ENCODE measurements around the gene TRIM44. TPM values are rescaled to one million over a fixed set of nuclear protein-coding genes. Genes with fewer than 3 reads are reported as not detected.
"Not testable (repeated sequence)": the region's sequence is repeated elsewhere in the genome, so short reads cannot be mapped to it uniquely, and the experiment has no call there.

The TRIM44 gene
- total RNA-seq, 1 experiment from 2014 or later: 16.9 TPM

DNA sequence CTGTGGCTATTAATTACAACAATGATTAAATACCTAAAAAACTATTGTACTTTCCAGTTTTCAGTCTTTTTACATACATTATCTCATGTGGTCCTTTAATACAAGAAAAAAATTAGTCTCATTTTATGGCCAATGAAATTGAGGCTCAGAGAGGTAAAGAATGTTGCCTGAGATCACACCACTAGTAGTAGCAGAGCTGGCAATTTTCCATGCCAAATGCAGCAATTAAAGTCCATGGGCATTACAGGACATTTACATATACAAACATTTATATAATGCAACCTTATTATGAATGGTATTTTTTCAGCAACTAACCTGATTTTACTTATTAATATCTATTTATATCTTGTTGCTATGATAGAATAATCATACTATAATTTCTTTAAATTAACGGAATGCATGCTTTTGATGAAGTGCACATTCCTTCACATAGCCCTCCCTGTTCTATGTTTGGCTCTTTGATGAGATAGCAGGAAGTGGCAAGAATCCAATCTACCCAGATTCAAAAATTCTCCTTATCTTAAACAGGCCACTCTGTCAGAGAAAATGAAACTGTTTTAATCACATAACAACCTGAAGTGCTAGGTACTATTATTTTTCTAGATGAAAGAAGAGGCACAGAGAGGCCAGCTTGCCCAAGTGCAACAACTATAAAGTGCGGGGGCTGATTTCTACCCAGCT lies 160.4 kb downstream of the TRIM44 start:
- Histone ChIP-seq H3K4me3 (ENCODE audit: insufficient read depth, low read depth, low read length) (no peak overlapping the region), H3K27me3 (ENCODE audit: control insufficient read depth, insufficient read depth, low read length) (no peaks in the 10 kb centered on the region), H3K36me3 (replicated peaks; ENCODE audit: control insufficient read depth, insufficient read depth, low read length) (no peaks in the 10 kb centered on the region)
- no peak for DNase-seq

DNA sequence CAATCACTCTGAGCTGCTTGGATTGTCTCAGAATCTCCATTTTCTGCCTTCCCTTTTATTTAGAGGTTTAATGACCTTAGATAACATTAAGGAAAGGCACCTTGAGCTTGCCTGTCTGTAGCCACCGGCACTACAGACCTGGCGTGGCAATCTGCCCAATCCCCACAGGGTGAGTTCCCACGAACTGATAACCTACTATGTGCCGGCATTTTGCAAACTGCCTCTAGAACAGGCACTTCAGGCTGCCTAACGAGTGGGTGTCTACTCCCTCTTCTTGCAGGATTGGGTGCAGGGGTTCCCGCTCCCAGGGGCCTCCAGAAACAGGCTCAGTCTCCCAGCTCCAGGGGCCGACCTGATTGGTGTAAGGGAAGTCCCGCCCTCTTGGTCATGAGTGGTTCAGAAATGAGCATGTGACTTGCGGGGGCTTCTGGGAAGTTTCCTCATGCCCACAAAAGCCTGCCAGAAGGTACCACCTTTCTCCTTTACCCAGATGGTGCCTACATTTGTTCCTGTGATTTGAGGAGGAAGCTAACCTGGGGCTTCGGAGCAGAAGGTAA lies 161.2 kb downstream of the TRIM44 start:
- Histone ChIP-seq H3K36me3 (replicated peaks; ENCODE audit: control insufficient read depth, insufficient read depth, low read length) (no peaks in the 10 kb centered on the region), H3K4me3 (ENCODE audit: insufficient read depth, low read depth, low read length) (no peak overlapping the region), H3K27me3 (ENCODE audit: control insufficient read depth, insufficient read depth, low read length) (no peaks in the 10 kb centered on the region)
- no peak for DNase-seq

DNA sequence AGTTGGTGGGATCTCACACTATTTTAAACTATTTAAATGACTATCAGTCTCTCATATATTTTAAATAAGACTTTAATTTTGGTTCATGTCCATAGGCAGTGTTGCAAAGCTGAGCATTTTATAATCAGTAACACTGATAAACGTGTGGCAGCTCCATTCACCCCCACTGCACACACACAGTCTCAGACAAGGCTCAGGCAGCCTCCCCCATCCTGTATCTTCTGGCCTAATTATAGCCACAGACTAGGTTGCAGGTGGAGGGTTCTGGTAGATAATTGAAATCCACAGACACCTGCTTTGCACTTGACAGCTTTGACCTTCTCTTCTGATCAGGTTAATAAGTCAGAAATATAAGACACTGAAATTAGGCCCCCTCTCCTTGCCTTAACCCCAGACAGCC lies 162.8 kb downstream of the TRIM44 start:
- Histone ChIP-seq H3K27me3 (ENCODE audit: control insufficient read depth, insufficient read depth, low read length) (no peaks in the 10 kb centered on the region), H3K36me3 (replicated peaks; ENCODE audit: control insufficient read depth, insufficient read depth, low read length) (no peaks in the 10 kb centered on the region), H3K4me3 (ENCODE audit: insufficient read depth, low read depth, low read length) (no peak overlapping the region)
- DNase-seq: no peak

DNA sequence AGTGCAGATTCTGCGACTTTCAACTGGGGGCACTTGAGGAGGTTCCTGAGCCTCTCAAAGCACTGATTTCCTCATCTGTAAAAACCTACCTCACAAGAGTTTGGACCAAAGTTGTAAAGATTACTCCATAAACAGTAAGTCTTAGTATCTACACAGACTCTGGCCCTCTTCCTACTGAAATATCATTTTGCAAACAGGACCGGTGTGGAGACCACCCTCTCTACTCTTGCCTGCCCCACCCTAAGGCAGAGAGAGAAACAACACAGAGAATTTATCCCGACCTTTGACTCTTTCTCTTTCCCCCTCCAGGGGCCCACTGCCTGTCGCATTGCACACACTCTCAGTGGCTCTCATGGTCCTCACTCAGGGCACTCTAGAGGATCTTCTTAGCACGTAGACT lies 163.4 kb downstream of the TRIM44 start:
- DNase-seq: no peak
- Histone ChIP-seq H3K27me3 (ENCODE audit: control insufficient read depth, insufficient read depth, low read length) (no peaks in the 10 kb centered on the region), H3K4me3 (ENCODE audit: insufficient read depth, low read depth, low read length) (no peak overlapping the region), H3K36me3 (replicated peaks; ENCODE audit: control insufficient read depth, insufficient read depth, low read length) (no peaks in the 10 kb centered on the region)

DNA sequence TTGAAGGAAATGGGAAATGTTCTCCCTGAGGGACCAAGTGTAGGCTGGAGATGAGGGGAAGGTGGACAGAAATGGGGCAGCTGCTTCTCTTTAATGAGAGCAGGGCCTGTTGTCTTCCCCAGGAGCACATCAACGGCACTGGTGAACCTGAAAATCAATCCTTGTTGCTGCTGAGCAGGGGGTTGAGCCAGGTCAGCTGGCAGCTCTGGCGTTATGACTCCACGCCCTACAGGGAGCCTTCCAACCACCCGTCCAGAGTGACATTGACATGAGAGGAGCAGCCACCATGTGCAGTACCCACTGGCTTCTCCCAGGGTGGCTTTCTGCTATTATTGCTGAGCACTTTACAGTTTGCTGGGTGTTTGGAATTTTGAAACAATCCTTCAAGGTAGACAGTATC lies 164.4 kb downstream of the TRIM44 start:
- Histone ChIP-seq H3K27me3 (ENCODE audit: control insufficient read depth, insufficient read depth, low read length) (no peaks in the 10 kb centered on the region), H3K4me3 (ENCODE audit: insufficient read depth, low read depth, low read length) (no peak overlapping the region), H3K36me3 (replicated peaks; ENCODE audit: control insufficient read depth, insufficient read depth, low read length) (no peaks in the 10 kb centered on the region)
- no peak for DNase-seq

DNA sequence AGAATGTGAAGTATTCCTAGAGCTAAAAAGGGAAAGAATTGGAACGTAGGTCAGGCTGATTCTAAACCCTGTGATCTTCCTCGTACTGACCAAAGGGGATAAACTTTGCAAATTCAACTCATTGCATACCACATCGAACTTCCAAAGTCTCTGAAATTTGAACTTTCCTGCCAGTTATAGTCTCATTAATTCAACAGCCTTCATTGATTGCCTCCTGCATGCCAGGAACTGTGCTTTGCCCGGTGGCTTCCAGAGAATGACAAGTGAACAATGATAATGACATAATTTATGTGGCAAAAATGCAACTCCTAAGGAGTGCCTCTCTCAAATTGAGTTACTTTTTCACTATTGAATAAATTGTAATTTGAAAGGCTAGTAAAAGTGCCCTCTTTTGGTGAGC lies 173.6 kb downstream of the TRIM44 start:
- no peaks in the 10 kb centered on the region for H3K27me3 ChIP-seq (ENCODE audit: control insufficient read depth, insufficient read depth, low read length)
- no peak overlapping the region for H3K4me3 ChIP-seq (ENCODE audit: insufficient read depth, low read depth, low read length)
- DNase-seq: no peak
- H3K36me3 ChIP-seq (replicated peaks; ENCODE audit: control insufficient read depth, insufficient read depth, low read length): no peaks in the 10 kb centered on the region

DNA sequence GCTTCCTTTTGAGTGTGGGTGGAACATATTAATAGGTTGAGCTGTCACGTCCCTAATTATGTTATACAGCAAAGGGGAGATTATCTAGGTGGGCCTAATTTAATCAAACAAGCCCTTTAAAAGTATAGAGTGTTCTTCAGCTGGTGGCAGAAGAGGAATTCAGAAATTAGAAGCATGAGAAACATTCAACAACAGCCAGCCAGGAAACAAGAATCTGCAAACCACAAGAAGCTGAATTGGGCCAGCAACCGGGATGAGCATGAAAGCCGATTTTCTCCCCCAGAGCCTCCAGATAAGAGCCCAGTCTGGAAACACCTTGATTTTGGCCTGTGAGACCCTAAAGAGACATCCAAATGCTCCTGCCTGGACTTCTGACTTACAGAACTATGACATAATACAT lies 175.5 kb downstream of the TRIM44 start:
- Histone ChIP-seq H3K27me3 (ENCODE audit: control insufficient read depth, insufficient read depth, low read length) (no peaks in the 10 kb centered on the region), H3K4me3 (ENCODE audit: insufficient read depth, low read depth, low read length) (no peak overlapping the region), H3K36me3 (replicated peaks; ENCODE audit: control insufficient read depth, insufficient read depth, low read length) (no peaks in the 10 kb centered on the region)
- DNase-seq: no peak

DNA sequence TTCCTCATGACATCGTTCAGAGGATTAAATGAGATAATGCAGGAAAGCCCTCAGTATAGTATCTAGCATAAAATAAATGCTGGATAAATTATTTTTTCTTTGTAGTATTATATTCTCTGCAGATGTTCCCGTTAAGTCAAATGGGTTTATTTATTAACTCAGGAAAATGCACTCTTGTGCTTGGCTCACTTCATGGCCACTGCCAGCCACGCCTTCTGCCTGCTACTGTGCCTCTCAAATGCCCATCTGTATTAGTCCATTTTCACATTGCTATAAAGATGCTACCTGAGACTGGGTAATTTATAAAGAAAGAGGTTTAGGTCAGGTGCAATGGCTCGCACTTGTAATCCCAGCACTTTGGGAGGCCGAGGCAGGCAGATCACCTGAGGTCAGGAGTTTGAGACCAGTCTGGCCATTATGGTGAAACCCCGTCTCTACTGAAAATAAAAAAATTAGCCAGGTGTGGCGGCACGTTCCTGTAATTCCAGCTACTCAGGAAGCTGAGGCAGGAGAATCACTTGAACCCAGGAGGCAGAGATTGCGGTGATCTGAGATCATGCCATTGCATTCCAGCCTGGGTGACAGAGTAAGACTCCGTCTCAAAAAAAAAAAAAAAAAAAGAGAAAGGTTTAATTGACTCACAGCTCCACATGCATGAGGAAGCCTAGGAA lies 176.3 kb downstream of the TRIM44 start:
- not testable (repeated sequence) for DNase-seq; H3K4me3 ChIP-seq (ENCODE audit: insufficient read depth, low read depth, low read length)

DNA sequence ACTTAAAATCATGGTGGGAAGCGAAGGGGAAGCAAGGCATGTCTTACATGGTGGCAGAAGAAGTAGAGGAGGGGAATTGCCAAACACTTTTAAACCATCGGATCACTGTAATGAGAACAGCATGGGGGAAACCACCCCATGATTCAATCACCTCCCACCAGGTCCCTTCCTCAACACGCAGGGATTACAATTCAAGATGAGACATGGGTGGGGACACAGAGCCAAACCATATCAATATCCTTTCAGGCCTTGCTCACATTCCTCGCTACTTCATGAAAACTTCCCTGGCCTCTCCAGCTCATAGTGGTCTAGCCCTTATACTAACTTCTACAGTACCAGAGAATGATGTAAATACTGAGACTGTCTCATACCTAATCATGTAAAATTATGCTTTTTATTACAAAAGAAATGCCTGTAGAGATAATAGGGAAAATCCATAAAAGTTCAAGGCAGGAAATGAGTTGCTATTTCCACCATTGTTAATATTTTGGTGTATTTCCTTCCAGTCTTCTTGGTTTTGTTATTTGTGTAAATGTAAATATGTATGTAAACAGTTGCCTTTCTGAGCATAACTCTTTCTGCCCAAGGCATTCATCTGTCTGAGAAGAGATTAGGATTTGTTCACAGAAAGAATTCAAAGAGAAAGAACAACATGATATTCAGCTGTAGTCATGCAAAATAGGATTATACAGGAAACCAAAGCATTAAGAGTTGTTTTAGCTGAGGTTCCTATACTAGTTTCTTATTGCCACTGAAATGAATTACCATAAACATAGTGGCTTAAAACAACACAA lies 177.0 kb downstream of the TRIM44 start:
- Histone ChIP-seq H3K4me3 (ENCODE audit: insufficient read depth, low read depth, low read length) (no peak overlapping the region), H3K36me3 (replicated peaks; ENCODE audit: control insufficient read depth, insufficient read depth, low read length) (no peaks in the 10 kb centered on the region), H3K27me3 (ENCODE audit: control insufficient read depth, insufficient read depth, low read length) (no peaks in the 10 kb centered on the region)
- no peak for DNase-seq

More for the DNA sequence above, 176.3 kb downstream of the TRIM44 start:
- H3K27me3 ChIP-seq (ENCODE audit: control insufficient read depth, insufficient read depth, low read length); H3K36me3 ChIP-seq (replicated peaks; ENCODE audit: control insufficient read depth, insufficient read depth, low read length): not testable (repeated sequence)

DNA sequence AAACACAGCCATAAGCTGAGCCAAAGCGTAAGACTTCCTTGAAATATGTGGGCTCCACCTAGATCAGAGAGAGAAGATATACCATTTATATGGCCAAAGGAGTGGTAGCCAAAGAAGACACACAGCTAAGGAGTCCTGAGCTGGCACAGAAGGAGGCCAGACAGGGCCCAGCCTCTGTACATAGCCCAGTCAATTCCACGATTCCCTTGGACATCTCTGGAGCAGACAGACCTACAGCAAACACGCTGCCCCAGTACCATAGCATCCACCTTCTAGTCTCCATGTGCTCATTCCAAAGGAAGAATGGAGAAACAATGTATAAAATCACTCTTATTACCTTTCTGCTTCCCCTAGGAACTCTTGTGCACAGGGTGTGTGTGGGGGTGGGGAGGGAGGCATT lies 179.2 kb downstream of the TRIM44 start:
- H3K36me3 ChIP-seq (replicated peaks; ENCODE audit: control insufficient read depth, insufficient read depth, low read length): no peaks in the 10 kb centered on the region
- no peak for DNase-seq
- no peaks in the 10 kb centered on the region for H3K27me3 ChIP-seq (ENCODE audit: control insufficient read depth, insufficient read depth, low read length)
- no peak overlapping the region for H3K4me3 ChIP-seq (ENCODE audit: insufficient read depth, low read depth, low read length)

DNA sequence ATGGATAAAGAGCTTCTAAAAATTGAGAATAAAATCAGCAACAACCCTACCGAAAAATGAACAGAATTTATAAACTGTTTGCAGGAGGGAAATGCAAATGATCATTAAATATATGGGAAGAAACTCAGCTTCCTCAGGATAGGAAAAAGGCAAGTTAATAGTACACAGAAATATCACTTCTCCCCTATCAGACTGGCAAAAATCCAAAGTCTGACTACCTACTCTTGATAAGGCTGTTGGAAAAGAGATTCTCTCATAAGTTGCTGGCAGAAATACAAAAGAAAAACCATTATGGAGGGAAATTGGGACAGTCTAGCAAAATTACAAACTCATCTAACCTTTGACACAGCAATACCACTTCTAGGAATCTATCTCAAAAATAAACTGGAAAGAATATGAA lies 180.4 kb downstream of the TRIM44 start:
- DNase-seq: no peak
- no peaks in the 10 kb centered on the region for H3K27me3 ChIP-seq (ENCODE audit: control insufficient read depth, insufficient read depth, low read length)
- no peak overlapping the region for H3K4me3 ChIP-seq (ENCODE audit: insufficient read depth, low read depth, low read length)
- H3K36me3 ChIP-seq (replicated peaks; ENCODE audit: control insufficient read depth, insufficient read depth, low read length): no peaks in the 10 kb centered on the region

DNA sequence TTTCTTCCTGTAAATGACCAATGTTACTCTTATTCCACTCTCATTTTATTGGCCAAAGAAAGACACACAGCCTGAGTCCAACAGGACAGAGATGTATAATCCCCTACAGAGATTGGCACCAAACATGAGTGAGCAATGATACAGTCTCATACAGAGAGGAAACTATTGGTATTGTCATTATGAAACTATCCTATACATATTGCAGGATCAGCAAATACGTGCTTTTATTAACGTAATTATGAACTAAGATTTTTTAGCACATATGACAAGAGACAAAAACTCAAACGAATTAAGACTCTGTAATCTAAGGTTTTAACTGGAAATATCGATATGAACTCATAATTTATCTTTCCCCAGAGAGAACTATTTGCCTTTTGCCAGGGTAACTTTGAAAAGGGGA lies 182.0 kb downstream of the TRIM44 start:
- Histone ChIP-seq H3K36me3 (replicated peaks; ENCODE audit: control insufficient read depth, insufficient read depth, low read length) (no peaks in the 10 kb centered on the region), H3K27me3 (ENCODE audit: control insufficient read depth, insufficient read depth, low read length) (no peaks in the 10 kb centered on the region), H3K4me3 (ENCODE audit: insufficient read depth, low read depth, low read length) (no peak overlapping the region)
- no peak for DNase-seq

DNA sequence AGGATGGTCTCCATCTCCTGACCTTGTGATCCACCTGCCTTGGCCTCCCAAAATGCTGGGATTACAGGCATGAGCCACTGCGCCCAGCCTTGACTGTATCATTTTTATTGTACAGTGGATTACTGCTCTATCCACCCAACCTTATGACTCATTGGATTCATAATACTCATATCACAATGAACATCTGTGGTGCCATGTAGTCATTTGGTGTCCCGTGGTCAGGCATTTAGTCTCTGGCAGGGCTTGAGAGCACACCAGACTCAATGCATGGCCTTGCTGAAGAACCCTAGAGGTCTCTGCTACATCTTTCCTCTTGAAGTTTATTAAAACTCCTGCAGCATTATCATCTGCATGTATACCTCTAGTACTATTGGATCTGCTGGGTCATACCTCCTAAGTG lies 183.3 kb downstream of the TRIM44 start:
- Histone ChIP-seq H3K27me3 (ENCODE audit: control insufficient read depth, insufficient read depth, low read length) (no peaks in the 10 kb centered on the region), H3K36me3 (replicated peaks; ENCODE audit: control insufficient read depth, insufficient read depth, low read length) (no peaks in the 10 kb centered on the region), H3K4me3 (ENCODE audit: insufficient read depth, low read depth, low read length) (no peak overlapping the region)
- DNase-seq: no peak

DNA sequence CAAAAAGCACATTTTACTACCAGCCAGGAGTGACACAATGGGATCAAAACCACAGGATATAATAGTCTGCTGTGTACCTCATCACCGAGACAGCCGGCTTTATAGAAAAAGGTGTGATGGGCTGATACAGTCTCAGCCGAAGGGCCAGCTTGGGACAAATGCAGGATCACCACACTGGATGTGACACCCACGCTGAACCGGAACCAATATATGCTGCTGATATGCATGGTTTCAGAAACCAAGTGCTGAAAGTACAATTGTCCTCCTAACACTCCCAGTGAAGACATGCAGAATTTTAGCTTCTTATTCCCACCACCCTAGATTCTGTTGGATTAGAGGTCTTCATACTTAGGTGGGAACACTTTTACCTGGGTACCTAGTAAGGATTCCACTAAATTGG lies 184.3 kb downstream of the TRIM44 start:
- H3K27me3 ChIP-seq (ENCODE audit: control insufficient read depth, insufficient read depth, low read length): no peaks in the 10 kb centered on the region
- H3K4me3 ChIP-seq (ENCODE audit: insufficient read depth, low read depth, low read length): no peak overlapping the region
- no peak for DNase-seq
- H3K36me3 ChIP-seq (replicated peaks; ENCODE audit: control insufficient read depth, insufficient read depth, low read length): no peaks in the 10 kb centered on the region

DNA sequence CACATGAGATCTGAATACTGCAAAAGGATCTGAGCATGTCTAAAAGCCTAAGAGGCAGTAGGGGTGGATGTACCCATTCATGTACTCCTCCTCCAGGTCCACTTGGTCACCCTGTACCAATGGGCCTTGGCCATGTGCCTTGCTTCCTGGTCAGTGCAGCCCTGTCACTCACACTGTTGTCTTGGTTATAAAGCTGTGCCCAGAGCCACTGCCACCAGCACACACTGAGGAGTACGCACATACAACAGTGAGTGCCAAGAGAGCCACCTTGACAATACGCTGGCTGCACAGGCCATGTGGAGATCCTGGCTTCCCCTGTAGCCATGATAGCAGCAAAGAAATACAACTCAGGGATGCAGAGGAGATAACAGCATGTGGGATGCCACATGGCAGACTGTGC lies 184.9 kb downstream of the TRIM44 start:
- Histone ChIP-seq H3K27me3 (ENCODE audit: control insufficient read depth, insufficient read depth, low read length) (no peaks in the 10 kb centered on the region), H3K36me3 (replicated peaks; ENCODE audit: control insufficient read depth, insufficient read depth, low read length) (no peaks in the 10 kb centered on the region), H3K4me3 (ENCODE audit: insufficient read depth, low read depth, low read length) (no peak overlapping the region)
- DNase-seq: no peak
